Transverse colon (tissue), 4 donors: ENCODE results near the gene ECHDC1.

Experiments used
- CTCF ChIP-seq, 5 experiments: fragments of 200-600 bp in 3 of 5; fragments of 450-650 bp in 2 of 5; sonication (generic) in 3 of 5; IDR thresholded peaks; 1 replicate in 2 of 5; 2 replicates in 3 of 5; pipeline ENCODE4 v1.5.1; 2016 to 2017; ENCODE audit warnings: antibody characterized with exemption in 5 of 5, inconsistent platforms in 3 of 5, mild to moderate bottlenecking in 2 of 5, moderate library complexity in 1 of 5
- EP300 ChIP-seq: sonication (generic); formaldehyde crosslinking; IDR thresholded peaks from one replicate; pipeline ENCODE4 v1.6.1; 2017; ENCODE audit warnings: antibody characterized with exemption, low read depth
- POLR2A ChIP-seq: fragments of 450-650 bp; IDR thresholded peaks from one replicate; pipeline ENCODE4 v1.6.1; 2016; ENCODE audit warnings: antibody characterized with exemption, mild to moderate bottlenecking, moderate library complexity
- POLR2AphosphoS5 ChIP-seq, 3 donors: sonication (generic); formaldehyde crosslinking; IDR thresholded peaks; one replicate each; pipeline ENCODE4 v1.6.1; 2016; ENCODE audit warnings: antibody characterized with exemption in 3 of 3

- no peak for TF ChIP-seq POLR2A
- TF ChIP-seq CTCF (IDR thresholded peaks at IDR 0.05), result no peak
- TF ChIP-seq POLR2AphosphoS5 (IDR thresholded peaks at IDR 0.05), result no peak
- TF ChIP-seq EP300, result no peak
These were observed 80.5 kb downstream of the ECHDC1 start for GRCh38 chr6:127262896-127263295.
